Measurements from ENCODE around the gene CERS6.
"Not testable (repeated sequence)": the region's sequence is repeated elsewhere in the genome, so short reads cannot be mapped to it uniquely, and the experiment has no call there.

Gene CERS6

DNA sequence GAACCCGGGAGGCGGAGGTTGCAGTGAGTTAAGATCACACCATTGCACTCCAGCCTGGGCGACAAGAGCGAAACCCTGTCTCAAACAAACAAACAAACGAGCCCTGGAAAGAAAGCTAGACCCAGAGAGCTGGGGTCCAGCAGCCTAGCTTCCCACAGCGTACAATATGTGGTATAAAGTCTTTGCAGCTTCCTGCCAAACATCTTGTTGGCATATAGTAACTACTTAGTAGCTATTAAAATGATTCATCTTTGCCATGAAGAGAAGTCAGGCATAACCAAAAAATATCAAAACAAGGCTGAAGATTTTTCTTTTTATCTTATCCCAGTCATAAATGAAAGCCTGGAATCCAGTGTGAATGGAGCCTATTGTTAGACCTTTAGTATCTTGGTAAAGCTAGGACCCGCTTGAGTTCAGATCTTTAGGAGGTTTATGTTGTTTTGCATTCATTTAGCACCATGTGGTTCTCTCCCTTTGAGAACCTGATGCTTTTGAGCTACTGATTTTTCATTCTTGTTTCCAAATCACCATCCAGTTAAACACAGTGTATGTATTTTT lies 206.7 kb downstream of the CERS6 start:
- TF ChIP-seq, protein P1, sequence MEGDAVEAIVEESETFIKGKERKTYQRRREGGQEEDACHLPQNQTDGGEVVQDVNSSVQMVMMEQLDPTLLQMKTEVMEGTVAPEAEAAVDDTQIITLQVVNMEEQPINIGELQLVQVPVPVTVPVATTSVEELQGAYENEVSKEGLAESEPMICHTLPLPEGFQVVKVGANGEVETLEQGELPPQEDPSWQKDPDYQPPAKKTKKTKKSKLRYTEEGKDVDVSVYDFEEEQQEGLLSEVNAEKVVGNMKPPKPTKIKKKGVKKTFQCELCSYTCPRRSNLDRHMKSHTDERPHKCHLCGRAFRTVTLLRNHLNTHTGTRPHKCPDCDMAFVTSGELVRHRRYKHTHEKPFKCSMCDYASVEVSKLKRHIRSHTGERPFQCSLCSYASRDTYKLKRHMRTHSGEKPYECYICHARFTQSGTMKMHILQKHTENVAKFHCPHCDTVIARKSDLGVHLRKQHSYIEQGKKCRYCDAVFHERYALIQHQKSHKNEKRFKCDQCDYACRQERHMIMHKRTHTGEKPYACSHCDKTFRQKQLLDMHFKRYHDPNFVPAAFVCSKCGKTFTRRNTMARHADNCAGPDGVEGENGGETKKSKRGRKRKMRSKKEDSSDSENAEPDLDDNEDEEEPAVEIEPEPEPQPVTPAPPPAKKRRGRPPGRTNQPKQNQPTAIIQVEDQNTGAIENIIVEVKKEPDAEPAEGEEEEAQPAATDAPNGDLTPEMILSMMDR (conservative IDR thresholded peaks at IDR 0.05; ENCODE audit: low read depth, low read length) = no peak
- no peak for DNase-seq (ENCODE audit: low read depth)
- H3K4me3 ChIP-seq (ENCODE audit: low read length) = no peak overlapping the region

DNA sequence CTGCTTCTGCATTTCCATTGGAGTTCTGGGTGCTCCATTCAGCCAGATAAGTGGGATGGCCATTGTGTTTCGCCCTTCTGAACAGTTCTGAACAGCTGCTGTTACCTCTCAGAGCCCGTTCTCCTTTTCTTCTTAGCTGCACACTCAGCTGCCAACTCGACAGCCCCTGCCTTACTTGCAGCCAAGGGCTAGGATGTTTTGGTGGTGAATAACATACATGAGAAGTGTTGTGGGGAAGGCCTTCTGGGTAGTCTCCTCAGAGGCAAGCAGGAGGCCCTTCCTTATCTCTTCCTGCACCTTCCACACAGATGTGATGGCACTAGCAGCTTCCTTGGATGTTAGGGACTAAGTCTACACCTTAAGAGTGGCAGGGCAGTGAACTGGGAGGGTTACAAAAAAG lies 207.9 kb downstream of the CERS6 start:
- TF ChIP-seq, protein P1 (conservative IDR thresholded peaks at IDR 0.05; ENCODE audit: low read depth, low read length) = no peak
- H3K4me3 ChIP-seq (ENCODE audit: low read length) = no peak overlapping the region
- DNase-seq (ENCODE audit: low read depth) = no peak

DNA sequence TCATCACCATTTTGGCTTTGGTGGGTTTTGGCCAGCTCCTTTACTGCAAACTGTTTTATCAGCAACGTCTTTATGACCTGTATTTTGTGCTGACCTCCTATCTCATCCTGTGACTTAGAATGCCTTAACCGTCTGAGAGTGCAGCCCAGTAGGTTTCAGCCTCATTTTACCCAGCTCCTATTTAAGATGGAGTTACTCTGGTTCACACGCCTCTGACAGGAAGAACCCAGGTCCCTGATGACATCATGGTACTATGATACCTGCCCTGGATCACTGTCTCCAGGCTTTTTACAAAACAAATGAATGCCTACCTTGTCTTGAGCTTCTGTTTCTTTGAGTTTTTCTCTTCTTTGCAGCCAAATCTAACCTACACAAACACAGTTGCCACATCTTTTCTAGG lies 208.6 kb downstream of the CERS6 start:
- not testable (repeated sequence) for DNase-seq (ENCODE audit: low read depth); H3K4me3 ChIP-seq (ENCODE audit: low read length)

DNA sequence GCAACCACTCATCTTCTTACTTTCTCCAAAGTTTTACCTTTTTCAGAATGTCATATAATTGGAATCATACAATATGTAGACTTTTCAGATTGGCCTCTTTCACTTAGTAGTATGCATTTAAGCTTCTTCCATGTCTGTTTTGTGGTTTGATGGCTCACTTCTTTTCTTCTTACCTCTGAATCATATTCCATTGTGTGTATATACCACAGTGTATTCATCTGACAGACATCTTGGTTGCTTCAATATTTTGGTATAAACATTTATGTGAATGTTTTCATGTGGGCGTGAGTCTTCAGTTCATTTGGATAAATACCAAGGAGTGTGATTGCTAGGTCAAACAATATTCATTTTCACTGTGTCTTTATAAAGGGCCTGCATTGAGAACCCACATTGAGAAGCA lies 210.3 kb downstream of the CERS6 start:
- DNase-seq (ENCODE audit: low read depth) = no peak
- H3K4me3 ChIP-seq (ENCODE audit: low read length) = no peak overlapping the region
- TF ChIP-seq, protein P1 (conservative IDR thresholded peaks at IDR 0.05; ENCODE audit: low read depth, low read length) = no peak

DNA sequence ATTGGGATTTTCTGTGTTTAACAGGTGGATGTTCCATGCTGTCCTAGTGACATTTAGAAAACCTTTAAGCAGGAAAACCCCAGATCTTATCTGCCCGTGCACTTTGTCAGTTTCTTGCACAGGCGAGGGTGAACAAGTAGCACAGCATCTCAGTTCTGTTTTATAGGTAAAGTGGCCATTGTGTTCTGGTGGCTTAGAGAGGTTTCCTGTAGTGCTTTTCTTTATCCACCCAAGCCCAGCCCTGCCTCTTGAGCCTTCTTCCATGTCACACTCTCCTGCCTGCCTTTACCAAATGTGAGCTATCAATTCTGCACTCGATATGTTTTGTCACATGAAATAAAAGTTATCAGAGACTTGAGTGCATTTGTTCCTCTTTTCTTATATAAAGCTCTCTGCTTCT lies 211.1 kb downstream of the CERS6 start:
- H3K4me3 ChIP-seq (ENCODE audit: low read length) = no peak overlapping the region
- DNase-seq (ENCODE audit: low read depth) = no peak
- TF ChIP-seq, protein P1 (conservative IDR thresholded peaks at IDR 0.05; ENCODE audit: low read depth, low read length) = no peak

DNA sequence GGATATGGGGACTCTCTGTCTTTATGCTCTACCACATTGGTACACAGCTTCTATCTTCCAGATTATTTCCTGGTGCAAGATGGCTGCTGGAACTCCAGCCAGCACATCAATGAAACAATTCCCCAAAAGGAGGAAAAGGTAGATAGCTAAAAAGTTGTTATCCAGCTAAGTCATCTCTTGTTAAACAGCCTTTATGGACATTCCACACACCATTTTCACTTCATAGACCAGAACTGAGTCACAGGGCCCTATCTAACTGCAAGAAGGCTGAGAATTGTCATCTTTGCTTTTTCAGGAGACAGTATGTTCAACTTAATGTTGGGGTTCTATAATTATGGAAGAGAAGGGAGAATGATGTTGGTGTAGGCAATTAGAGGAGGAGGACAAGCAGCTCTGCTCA lies 213.1 kb downstream of the CERS6 start:
- H3K4me3 ChIP-seq (ENCODE audit: low read length) = no peak overlapping the region
- TF ChIP-seq, protein P1 (conservative IDR thresholded peaks at IDR 0.05; ENCODE audit: low read depth, low read length) = no peak

DNA sequence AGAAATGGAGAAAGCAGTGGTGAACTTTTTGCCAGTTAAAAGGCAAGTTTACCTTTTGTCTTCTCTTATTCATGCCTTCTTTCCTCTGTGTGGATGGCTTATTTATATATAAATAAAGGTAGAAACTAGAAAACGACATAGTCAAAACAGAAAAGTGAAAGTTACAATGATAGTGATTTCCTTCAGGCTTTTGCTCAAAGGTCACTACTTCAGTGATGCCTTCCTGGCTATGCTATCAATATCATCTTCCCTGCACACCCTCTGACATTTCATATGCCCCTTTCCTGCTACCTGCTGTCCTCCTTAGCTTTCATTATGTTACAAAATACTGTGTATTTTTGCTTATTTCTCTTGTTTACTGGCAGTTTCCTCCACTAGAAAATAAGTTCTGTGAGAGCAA lies 214.4 kb downstream of the CERS6 start:
- no peak for DNase-seq (ENCODE audit: low read depth)
- TF ChIP-seq, protein P1 (conservative IDR thresholded peaks at IDR 0.05; ENCODE audit: low read depth, low read length) = no peak

More for the DNA sequence above, 213.1 kb downstream of the CERS6 start:
- no peak for DNase-seq (ENCODE audit: low read depth)

DNA sequence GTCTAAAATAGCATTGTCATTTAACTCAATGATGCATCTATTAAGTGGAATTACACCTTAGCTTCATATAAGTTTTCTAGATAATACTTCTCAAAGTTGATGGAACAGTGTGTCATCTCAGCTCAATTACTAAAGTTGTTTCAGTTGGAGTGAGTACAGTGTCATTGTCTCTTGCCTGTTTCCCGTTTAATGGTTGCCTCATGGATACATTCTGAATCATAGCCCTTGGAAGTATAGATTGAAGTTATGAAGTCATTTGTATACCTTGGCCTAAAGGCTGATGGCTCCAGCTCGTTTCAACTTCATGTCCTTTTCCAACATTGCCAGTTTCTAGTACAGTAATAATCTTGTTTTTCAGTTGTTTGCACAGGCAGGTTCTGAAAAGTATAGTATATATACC lies 215.9 kb downstream of the CERS6 start:
- TF ChIP-seq, protein P1 (conservative IDR thresholded peaks at IDR 0.05; ENCODE audit: low read depth, low read length) = no peak
- H3K4me3 ChIP-seq (ENCODE audit: low read length) = no peak overlapping the region
- no peak for DNase-seq (ENCODE audit: low read depth)

More for the DNA sequence above, 214.4 kb downstream of the CERS6 start:
- H3K4me3 ChIP-seq (ENCODE audit: low read length) = no peak overlapping the region
